NCI-H1930 (cell line): ENCODE results near the gene TWNK.
A peak's percentile ranks its signal among the peaks of the same experiment; 100 is the strongest.

Experiments used
- DNase-seq, 2 experiments: peaks; one replicate each; lab custom pipeline; 2025; lab: John Stamatoyannopoulos, UW

The TWNK gene

DNA sequence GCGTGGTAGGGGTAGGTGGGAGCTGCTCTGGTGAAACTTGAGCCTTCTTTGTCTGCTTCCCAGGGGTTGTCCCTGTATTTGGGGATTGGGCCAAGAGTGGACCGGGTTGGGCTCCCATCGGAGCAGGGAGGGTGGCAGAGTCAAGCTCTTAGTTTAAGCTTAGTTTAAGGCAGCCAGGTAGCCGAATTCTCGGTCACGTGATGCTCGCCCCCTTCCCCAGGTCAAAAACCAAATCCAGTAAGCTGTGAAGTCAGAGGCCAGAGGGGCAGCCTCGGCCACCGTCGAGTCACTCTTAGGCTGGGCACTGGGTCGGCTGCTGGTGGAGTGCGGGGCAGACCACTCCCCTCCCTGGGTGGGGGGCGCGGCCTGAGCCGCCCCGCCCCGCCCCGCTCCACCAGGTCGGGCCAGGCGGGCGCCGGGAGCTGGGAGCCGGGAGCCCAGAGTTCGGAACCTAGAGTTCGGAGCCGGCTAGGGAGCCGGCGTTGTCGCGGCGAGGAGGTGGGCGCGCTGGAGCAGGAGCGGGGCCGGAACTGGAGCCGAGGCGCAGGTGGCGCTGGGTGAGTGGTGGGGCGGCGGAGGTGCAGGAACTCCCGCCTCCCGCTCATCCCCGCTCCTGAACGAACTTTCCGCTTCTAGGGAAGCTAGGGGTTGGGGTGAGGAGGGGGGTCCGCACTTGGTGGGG, 9.5 kb downstream of the TWNK start:
- peak in 1 of 2 experiments; percentile 5 for DNase-seq

- peak; percentile 41 to 75 for DNase-seq
Observed at GRCh38 chr10:100997360-100998182, 10.2 kb downstream of the TWNK start.

- peak; percentile 51 to 69 for DNase-seq
Observed at GRCh38 chr10:100998183-100998990, 11.0 kb downstream of the TWNK start.

DNA sequence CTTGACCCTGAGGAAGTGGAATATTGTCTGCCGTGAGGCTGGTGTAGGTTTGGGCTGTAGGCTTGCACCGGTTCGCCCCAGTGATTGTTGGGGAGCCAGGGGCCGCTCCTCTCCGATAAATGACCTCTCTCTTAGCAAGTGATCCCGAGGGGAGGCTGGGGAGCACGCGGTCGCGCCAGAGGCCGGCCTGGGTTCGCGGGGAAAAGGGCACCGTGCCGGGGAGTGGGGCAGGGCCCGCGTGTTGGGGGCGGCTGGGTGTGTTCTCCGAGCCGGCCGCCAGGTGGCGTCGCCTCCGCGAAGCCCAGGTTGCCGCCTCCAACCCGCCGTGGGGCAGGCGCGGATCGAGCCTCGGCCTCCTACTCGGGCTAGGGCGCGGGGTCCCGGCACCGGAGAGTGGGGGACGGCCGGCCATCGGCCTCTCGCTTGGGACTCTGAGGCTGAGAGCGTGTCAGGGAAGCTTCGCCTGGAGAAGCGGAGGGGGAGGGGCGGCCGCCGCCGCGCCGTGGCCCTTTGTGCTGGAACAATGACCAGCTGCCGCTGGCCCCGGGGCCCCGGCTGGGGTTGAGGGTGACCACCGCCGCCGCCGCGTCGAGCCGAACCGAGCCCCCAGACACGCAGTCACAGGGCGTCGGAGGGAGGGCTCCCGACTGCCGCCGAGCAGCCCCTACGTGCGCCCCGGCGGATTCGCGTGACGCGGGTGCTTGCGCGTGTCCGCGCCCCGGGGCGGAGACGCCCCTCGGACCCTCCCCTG, 11.8 kb downstream of the TWNK start:
- DNase-seq: peak; percentile 26 to 70

DNA sequence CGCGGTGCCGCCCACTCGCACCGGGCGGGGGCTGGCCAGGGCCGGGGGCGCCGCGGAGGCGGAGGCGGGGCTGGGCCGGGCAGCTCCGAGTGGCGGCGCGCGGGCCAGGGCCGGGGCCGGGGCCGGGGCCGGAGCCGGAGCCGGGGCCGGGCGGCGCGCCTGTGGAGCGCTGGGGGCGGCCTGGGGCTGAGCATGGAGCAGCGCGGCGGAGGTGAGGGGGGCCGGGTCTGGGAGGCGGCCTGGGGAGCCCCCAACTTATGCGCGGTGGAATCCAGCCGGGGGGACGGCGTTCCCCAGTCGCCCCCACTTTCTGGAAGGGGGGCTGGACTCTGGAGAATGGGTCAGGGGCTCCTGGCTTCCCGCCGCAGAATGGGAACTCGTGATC, 12.4 kb downstream of the TWNK start, which contains the start of gene LZTS2:
LZTS2 (plus strand) TSS at position 67 of the 385 bp plus-strand sequence. CDS start 2,731 bp downstream, outside the sequence.
- DNase-seq: no peak

GRCh38 chr10:101000127-101000914, 13.0 kb downstream of the TWNK start:
- no peak for DNase-seq

- no peak for DNase-seq
Observed at GRCh38 chr10:101000915-101001658, 13.7 kb downstream of the TWNK start.

DNA sequence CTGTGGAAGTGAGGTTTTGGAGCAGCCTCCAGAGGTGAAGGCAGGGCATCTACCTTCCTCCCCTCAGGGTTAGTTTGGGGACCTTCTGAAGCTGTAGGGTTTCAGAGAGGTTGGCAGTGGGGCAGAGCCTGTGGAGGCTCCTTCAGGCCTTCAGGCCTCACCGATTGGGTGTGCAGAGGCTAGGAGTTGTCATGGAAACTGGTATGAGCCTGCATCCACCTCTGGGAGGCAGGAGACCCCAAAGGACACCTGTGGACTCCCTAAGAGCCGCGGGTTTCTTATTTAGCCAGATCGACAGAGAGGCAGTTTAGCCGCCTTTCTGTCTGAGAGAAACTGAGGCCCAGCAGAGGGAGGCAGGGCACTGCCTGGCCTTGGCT, 14.3 kb downstream of the TWNK start:
- DNase-seq: no peak

GRCh38 chr10:101002456-101002855, 15.1 kb downstream of the TWNK start:
- DNase-seq: no peak

DNA sequence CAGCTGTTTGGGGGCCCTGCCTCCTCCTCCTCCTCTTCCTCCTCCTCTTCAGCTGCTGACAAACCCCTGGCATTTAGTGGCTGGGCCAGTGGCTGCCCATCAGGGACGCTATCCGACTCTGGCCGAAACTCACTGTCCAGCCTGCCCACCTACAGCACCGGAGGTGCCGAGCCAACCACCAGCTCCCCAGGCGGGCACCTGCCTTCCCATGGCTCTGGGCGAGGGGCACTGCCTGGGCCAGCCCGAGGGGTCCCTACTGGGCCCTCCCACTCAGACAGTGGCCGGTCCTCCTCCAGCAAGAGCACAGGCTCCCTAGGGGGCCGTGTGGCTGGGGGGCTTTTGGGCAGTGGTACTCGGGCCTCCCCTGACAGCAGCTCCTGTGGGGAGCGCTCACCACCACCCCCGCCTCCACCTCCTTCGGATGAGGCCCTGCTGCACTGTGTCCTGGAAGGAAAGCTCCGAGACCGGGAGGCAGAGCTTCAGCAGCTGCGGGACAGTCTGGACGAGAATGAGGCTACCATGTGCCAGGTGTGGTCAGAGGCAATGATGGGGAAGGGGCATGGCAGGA, 16.4 kb downstream of the TWNK start:
- DNase-seq: no peak

GRCh38 chr10:101005361-101005760, 18.0 kb downstream of the TWNK start:
- DNase-seq: no peak

DNA sequence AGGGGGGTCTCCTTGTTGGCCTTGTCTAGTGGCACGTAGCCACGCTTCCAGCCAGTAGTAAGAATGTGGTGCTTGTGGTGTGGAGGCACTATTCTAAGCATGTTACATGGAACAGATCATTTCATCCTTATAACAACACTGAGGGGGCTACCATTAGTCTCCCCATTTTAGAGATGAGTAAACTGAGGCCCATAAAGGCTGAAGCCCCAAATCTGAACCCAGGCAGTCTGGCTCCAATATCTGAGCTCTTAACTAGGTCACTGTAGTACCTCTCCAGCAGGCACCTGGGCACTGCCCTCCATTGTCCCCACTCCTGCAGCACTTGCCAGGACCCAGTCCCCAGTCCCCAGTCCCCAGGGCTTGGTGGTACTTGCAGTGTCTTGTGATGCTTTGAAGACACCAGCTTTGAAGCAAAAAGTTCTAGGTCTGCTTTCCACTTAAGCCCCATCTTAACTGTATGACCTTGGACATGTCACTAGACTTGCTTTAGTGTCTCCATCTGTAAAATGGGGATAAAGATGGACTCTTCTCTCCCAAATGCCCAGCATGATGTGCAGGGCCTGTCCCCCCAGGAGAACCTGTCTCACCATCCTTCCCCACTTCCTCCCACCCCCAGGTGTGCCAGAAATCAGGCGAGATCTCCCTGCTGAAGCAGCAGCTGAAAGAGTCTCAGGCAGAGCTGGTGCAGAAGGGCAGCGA, 18.7 kb downstream of the TWNK start:
- DNase-seq: no peak

GRCh38 chr10:101006593-101007098, 19.3 kb downstream of the TWNK start:
- no peak for DNase-seq

DNA sequence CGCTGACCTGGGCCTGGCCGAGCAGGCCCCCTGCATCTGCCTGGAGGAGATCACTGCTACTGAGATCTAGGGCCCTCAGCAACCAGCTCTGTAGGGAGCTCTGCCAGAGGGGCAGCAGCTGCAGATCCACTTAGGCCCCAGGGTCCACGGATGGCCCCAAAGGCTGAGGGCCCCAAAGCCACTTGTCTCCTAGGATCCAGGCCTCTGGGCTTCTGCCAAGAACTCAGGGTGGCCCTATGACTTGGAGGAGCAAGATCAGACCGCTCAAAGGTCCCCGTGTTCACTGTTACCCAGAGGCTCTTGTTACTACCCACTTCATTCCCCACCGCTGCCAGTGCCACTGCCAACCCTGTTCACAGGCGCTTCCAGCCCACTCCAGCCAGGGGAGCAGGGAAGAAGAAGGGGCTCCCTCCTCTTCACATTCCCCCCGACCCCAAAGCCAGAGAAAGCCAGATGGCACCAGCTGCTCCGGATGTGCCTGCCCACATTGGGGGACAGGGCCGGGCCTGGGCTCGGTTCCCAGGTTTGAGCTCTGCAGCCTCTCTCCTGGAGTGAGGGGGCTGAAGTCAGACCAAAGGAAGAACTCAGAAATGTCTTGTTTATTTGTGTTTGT, 19.9 kb downstream of the TWNK start:
- DNase-seq: no peak

GRCh38 chr10:101007915-101008822, 20.8 kb downstream of the TWNK start:
- DNase-seq: no peak

GRCh38 chr10:101008823-101009423, 21.6 kb downstream of the TWNK start:
- DNase-seq: no peak

DNA sequence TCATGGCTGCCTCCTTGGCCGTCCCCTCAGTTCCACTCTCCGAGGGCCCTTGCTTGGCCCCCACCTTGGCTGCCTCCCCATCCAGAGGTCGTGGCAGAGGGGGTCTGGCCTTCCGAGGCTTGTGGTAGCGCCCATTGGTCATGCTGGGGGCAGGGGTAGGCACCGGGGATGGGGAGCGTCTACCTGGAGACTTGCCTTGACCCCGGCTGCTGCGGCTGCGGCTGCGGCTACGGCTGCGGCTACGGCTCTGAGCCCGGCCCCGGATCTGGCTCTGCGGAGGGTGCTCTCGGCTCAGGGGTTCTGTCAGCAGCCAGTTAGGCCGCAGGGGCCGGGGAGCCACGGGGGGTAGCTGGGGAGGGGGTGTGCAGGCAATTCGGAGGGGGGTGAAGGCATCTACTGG, 23.0 kb downstream of the TWNK start:
- no peak for DNase-seq
